Activated naive CD4-positive, alpha-beta T cell (primary cell): ENCODE data around the gene COPG1.

Experiments
- DNase-seq, 4 experiments: peaks; one replicate each; lab custom pipeline; 2025; lab: John Stamatoyannopoulos, UW

COPG1 gene

GRCh38 chr3:129313665-129314385 is 64.4 kb downstream of the COPG1 start:
- DNase-seq: peak in 1 of 4 experiments; percentile 11

- peak in 2 of 4 experiments; percentile 17 to 25 for DNase-seq
These were observed 65.2 kb downstream of the COPG1 start for GRCh38 chr3:129314386-129315222.

GRCh38 chr3:129315223-129315997 is 66.0 kb downstream of the COPG1 start:
- peak in 2 of 4 experiments; percentile 34 to 37 for DNase-seq

GRCh38 chr3:129315998-129316247 is 66.5 kb downstream of the COPG1 start:
- no peak for DNase-seq

- DNase-seq: peak; percentile 71 to 94 (median 86)
These were observed 67.0 kb downstream of the COPG1 start for GRCh38 chr3:129316248-129317013.

GRCh38 chr3:129317014-129317771 is 67.8 kb downstream of the COPG1 start:
- DNase-seq: no peak

- no peak for DNase-seq
These were observed 68.4 kb downstream of the COPG1 start for GRCh38 chr3:129317848-129318247.

- DNase-seq: no peak
These were observed 69.5 kb downstream of the COPG1 start for GRCh38 chr3:129318921-129319320.

- DNase-seq: no peak
These were observed 70.9 kb downstream of the COPG1 start for GRCh38 chr3:129320261-129320660.

- no peak for DNase-seq
These were observed 71.5 kb downstream of the COPG1 start for GRCh38 chr3:129320825-129321487.

- DNase-seq: no peak
These were observed 72.5 kb downstream of the COPG1 start for GRCh38 chr3:129321887-129322286.

GRCh38 chr3:129323651-129324294 is 74.4 kb downstream of the COPG1 start:
- DNase-seq: no peak

- no peak for DNase-seq
These were observed 75.4 kb downstream of the COPG1 start for GRCh38 chr3:129324855-129325254.

GRCh38 chr3:129325383-129325782 is 76.0 kb downstream of the COPG1 start:
- DNase-seq: no peak

- DNase-seq: no peak
These were observed 76.7 kb downstream of the COPG1 start for GRCh38 chr3:129326138-129326537.

GRCh38 chr3:129326595-129326994 is 77.2 kb downstream of the COPG1 start:
- no peak for DNase-seq
